A673 (cell line): ENCODE results near the gene WDFY4. TPM values are rescaled to one million over a fixed set of nuclear protein-coding genes. Genes with fewer than 3 reads are reported as not detected.

Experiments used
- BruUV-seq: library from RNA; stranded (reverse); fragments of 400-500 nt; replicated peaks from 2 replicates; lab custom pipeline; 2021; lab: Mats Ljungman, UMichigan
- CTCF ChIA-PET: fragments of 300-600 bp; sonication (Branson Sonifier 250); formaldehyde crosslinking; loops from one replicate; lab custom pipeline; 2022; ENCODE audit warnings: antibody characterized with exemption; lab: Charles Lee
- POLR2A ChIA-PET: fragments of 300-600 bp; sonication (Branson Sonifier 250); formaldehyde crosslinking; loops from one replicate; lab custom pipeline; 2022; ENCODE audit warnings: antibody characterized with exemption; ENCODE audit not compliant: low non-redundant PET; lab: Charles Lee
- DNase-seq: peaks from one replicate; pipeline ENCODE4 v3.0.0-alpha.2; 2015; ENCODE audit warnings: low spot score
- H3K27ac ChIP-seq: fragments of 200-600 bp; sonication (generic); 2 replicates; pipeline ENCODE4 v1.5.1; 2016; ENCODE audit warnings: mixed run types, low read depth, mild to moderate bottlenecking, mixed read lengths, antibody characterized with exemption, low read length; ENCODE audit not compliant: poor library complexity, severe bottlenecking
- H3K27me3 ChIP-seq: fragments of 200-600 bp; sonication (generic); replicated peaks from 2 replicates; pipeline ENCODE4 v1.6.1; 2017; ENCODE audit warnings: mixed run types, low read depth, mild to moderate bottlenecking, mixed read lengths, antibody characterized with exemption, low read length; ENCODE audit not compliant: insufficient read depth, poor library complexity
- H3K36me3 ChIP-seq: fragments of 200-600 bp; sonication (generic); 2 replicates; pipeline ENCODE4 v1.6.1; 2016; ENCODE audit warnings: mixed run types, mild to moderate bottlenecking, mixed read lengths, antibody characterized with exemption, low read length; ENCODE audit not compliant: insufficient read depth, poor library complexity, severe bottlenecking
- H3K4me1 ChIP-seq: fragments of 200-600 bp; sonication (generic); 2 replicates; pipeline ENCODE4 v1.6.1; 2017; ENCODE audit warnings: mixed run types, mild to moderate bottlenecking, mixed read lengths, antibody characterized with exemption, low read length; ENCODE audit not compliant: insufficient read depth, poor library complexity, severe bottlenecking
- H3K4me3 ChIP-seq: fragments of 200-600 bp; sonication (generic); 2 replicates; pipeline ENCODE4 v1.5.1; 2016; ENCODE audit warnings: low read depth, mixed run types, mild to moderate bottlenecking, mixed read lengths, low read length; ENCODE audit not compliant: poor library complexity, severe bottlenecking
- H3K9me3 ChIP-seq: fragments of 200-600 bp; sonication (generic); 2 replicates; pipeline ENCODE4 v1.6.1; 2016; ENCODE audit warnings: mixed run types, low read depth, mild to moderate bottlenecking, mixed read lengths, antibody characterized with exemption, low read length; ENCODE audit not compliant: poor library complexity, severe bottlenecking
- EZH2 ChIP-seq: fragments of 200-600 bp; sonication (generic); IDR thresholded peaks from 2 replicates; pipeline ENCODE4 v1.6.1; 2017; ENCODE audit warnings: borderline replicate concordance, low read depth, mild to moderate bottlenecking, mixed read lengths, antibody characterized with exemption, low read length; ENCODE audit not compliant: poor library complexity, severe bottlenecking
- intact Hi-C: fragments of 100-400 bp; cut with micrococcal nuclease; formaldehyde crosslinking; loops from one replicate; pipeline ENCODE4 v1.10.0; 2022; ENCODE audit not compliant: unreplicated experiment
- total RNA-seq: library from RNA; stranded (reverse); gene quantifications from 2 replicates; pipeline ENCODE4 v1.2.3, GENCODE V29; 2021
- TF ChIP-seq, protein P1 (sequence below): fragments of 300-800, 200-600 bp; sonication (generic); conservative IDR thresholded peaks from 2 replicates; pipeline ENCODE4 v1.5.1; 2017; ENCODE audit warnings: low read depth, mild to moderate bottlenecking, antibody characterized with exemption, low read length, moderate library complexity, mixed read lengths

Gene WDFY4
- total RNA-seq, 1 experiment from 2014 or later = not detected

DNA sequence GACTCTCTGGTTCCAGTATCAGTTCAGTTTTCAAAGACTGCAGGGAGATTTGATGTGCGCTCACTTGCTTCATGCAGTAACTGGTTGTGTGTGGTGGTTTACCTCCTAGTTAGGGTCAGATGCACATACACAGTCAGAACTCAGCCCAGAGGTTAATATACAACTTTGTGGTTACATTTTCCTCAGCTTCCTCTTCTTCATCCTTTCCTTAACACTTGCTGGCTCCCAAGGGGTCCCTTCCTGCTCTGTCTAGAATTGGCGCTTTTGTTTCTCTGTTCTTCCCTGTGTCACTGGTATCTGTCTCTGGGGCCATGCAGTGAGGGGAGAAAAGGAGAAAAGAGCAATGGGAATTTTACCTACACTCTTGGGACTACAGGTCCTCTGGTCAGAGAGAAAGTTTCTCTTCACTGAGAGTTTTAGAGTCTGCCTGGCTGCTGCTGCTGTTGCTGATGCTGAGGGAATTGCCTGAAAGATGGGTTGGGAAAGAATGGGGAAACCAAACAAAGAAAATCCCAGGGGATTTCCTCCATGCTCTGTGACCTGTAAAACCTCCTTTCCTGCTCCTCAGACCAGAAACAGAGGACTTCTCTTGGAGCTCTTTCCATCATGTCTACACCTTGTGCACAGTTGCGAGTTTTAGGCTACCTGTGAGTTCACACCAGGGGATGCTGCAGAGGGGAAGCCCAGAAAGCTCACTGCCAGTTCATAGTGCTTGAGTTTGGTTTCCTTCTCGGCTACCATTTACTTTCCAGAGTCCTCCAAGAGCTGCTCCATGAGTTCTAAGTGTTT lies 74.6 kb downstream of the WDFY4 start:
- no peak overlapping the region for H3K4me3 ChIP-seq
- H3K27ac ChIP-seq = no peak overlapping the region
- ChIA-PET POLR2A (no interaction called here), CTCF (no interaction called here)
- no peak for TF ChIP-seq EZH2
- TF ChIP-seq, protein P1, sequence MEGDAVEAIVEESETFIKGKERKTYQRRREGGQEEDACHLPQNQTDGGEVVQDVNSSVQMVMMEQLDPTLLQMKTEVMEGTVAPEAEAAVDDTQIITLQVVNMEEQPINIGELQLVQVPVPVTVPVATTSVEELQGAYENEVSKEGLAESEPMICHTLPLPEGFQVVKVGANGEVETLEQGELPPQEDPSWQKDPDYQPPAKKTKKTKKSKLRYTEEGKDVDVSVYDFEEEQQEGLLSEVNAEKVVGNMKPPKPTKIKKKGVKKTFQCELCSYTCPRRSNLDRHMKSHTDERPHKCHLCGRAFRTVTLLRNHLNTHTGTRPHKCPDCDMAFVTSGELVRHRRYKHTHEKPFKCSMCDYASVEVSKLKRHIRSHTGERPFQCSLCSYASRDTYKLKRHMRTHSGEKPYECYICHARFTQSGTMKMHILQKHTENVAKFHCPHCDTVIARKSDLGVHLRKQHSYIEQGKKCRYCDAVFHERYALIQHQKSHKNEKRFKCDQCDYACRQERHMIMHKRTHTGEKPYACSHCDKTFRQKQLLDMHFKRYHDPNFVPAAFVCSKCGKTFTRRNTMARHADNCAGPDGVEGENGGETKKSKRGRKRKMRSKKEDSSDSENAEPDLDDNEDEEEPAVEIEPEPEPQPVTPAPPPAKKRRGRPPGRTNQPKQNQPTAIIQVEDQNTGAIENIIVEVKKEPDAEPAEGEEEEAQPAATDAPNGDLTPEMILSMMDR = no peak
- no peak for DNase-seq
- intact Hi-C loops = loop anchor here (10.0 kb wide), 1 partner anchor 65 kb away; no protein-coding TSS in a partner anchor
- H3K9me3 ChIP-seq = no peaks in the 10 kb centered on the region
- H3K36me3 ChIP-seq = no peaks in the 10 kb centered on the region
- no peaks in the 10 kb centered on the region for H3K4me1 ChIP-seq
- no TSS peak for BruUV-seq
- peaks cover 28% of the 10 kb centered on the region for H3K27me3 ChIP-seq

DNA sequence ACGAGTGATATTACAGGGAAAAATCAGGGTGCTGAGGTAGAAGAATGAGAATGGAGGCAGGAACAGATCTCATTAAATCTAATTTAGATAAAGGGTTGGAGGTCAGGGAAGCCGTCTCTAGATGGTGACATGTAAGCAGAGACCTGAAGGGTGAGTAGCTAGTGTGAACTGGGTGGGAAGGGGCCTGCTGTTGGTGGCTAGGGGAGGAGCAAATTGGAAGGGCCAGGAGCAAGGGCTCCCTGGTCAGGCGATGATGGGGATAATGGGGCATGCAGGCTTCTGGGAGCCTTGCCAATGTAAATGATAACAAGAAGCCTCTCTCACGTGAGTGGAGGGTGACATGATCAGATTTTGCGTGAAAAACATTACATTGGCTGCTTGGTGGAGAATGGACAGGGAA lies 76.3 kb downstream of the WDFY4 start:
- ChIA-PET CTCF (no interaction called here), POLR2A (no interaction called here)
- peaks cover 20% of the 10 kb centered on the region for H3K27me3 ChIP-seq
- no peak for TF ChIP-seq EZH2
- TF ChIP-seq, protein P1 = no peak
- H3K36me3 ChIP-seq = no peaks in the 10 kb centered on the region
- BruUV-seq = no TSS peak
- H3K4me3 ChIP-seq = no peak overlapping the region
- no peak for DNase-seq
- no peaks in the 10 kb centered on the region for H3K9me3 ChIP-seq
- intact Hi-C loops = no loop called here
- no peaks in the 10 kb centered on the region for H3K4me1 ChIP-seq
- no peak overlapping the region for H3K27ac ChIP-seq

DNA sequence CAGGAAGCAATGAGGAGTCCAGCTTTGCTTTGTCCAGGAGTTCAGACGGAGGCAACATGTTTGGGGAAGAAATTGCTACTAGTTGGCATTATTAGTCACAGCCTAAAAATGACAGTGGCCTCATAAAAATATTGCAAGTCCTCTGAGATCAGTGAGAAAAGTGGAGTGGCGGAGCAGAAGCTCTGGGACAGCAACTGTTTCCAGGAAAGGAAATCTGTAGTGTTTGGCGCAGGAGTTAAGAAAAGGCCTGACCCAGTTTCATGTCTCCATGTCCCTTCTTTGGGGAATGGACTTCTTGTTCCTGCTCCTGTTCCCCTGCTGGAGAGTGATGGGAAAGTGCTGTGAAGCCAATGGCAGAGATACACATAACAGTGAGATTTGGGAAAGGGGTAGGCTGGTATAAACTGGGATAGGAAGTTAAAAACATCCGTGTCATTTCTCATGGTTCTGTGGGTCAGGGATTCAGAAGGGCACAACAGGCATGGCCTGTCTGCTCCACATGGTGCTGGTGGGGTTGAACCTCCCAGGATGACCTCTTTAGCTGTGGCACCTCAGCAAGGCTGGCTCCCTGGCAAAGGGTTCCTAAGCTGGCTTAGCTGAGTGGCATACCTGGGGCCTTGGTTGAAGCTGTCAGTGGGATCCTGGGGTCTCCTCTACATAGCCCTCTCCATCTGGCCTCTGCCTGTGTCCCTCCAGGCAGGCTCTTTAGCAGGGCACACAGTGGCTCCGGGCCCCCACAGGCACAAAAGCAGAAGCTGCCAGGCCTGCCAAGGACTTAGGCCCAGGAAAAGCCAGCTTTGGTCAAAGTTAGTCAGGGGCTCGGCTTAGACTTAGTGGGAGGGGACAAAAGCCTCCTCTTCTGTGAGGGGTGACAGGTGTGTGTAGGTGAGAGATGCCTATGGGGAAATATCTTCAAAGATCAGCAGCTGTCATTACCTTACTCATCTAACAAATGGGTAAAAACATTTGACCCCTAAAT lies 77.7 kb downstream of the WDFY4 start:
- no peak overlapping the region for H3K4me3 ChIP-seq
- H3K36me3 ChIP-seq = no peaks in the 10 kb centered on the region
- DNase-seq = no peak
- no peak overlapping the region for H3K27ac ChIP-seq
- no TSS peak for BruUV-seq
- POLR2A ChIA-PET = no interaction called here
- intact Hi-C loops = no loop called here
- H3K9me3 ChIP-seq = no peaks in the 10 kb centered on the region
- TF ChIP-seq EZH2 = no peak
- TF ChIP-seq, protein P1 = no peak
- H3K4me1 ChIP-seq = no peaks in the 10 kb centered on the region
- peaks cover 7% of the 10 kb centered on the region for H3K27me3 ChIP-seq
- CTCF ChIA-PET = no interaction called here
